ENCODE measurements around the gene OR2D2.

- TF ChIP-seq REST (IDR thresholded peaks at IDR 0.05; ENCODE audit: unreplicated experiment) (no peak), CTCF (conservative IDR thresholded peaks at IDR 0.05; ENCODE audit: low read depth in 2 of 2) (no peak), EZH2 (IDR thresholded peaks at IDR 0.05; ENCODE audit: low read depth, unreplicated experiment) (no peak), CREB1 (CRISPR knock-in tag; IDR thresholded peaks at IDR 0.05; ENCODE audit: low read depth) (no peak), POLR2AphosphoS5 (IDR thresholded peaks at IDR 0.05; ENCODE audit: low read depth) (no peak), STAT1 (IDR thresholded peaks at IDR 0.05; ENCODE audit: unreplicated experiment) (no peak), ETS1 (IDR thresholded peaks at IDR 0.05) (no peak), ZNF114 (CRISPR knock-in tag; IDR thresholded peaks at IDR 0.05) (no peak), JUNB (IDR thresholded peaks at IDR 0.05; ENCODE audit: unreplicated experiment) (no peak)
Measured at GRCh38 chr11:6862961-6863360, 29.3 kb downstream of the OR2D2 start, which contains the start of gene OR10A2.
